SK-N-SH treated with all-trans-retinoic acid at 6 μM for 48 hours (cell line): ENCODE measurements around the gene DIP2B.

Experiments
- ATAC-seq: fragments of 200-7000 bp; cut with Tn5 transposase; 3 replicates; pipeline ENCODE4 v1.9.1; 2020; ENCODE audit warnings: mild to moderate bottlenecking, moderate library complexity
- ARNTL ChIP-seq: fragments of 450-650 bp; formaldehyde crosslinking; IDR thresholded peaks from 2 replicates; pipeline ENCODE4 v1.5.0; 2020; ENCODE audit warnings: low read depth, mild to moderate bottlenecking, moderate library complexity, borderline replicate concordance
- BACH2 ChIP-seq: fragments of 250-450 bp; sonication (Bioruptor Pico); IDR thresholded peaks from 2 replicates; pipeline ENCODE4 v1.9.0; 2021; ENCODE audit warnings: mild to moderate bottlenecking, borderline replicate concordance
- CREB5 ChIP-seq: fragments of 250-450 bp; sonication (Bioruptor Pico); IDR thresholded peaks from 2 replicates; pipeline ENCODE4 v1.5.1; 2020; ENCODE audit warnings: low read depth, mild to moderate bottlenecking, moderate library complexity
- CSDC2 ChIP-seq: fragments of 250-450 bp; sonication (Bioruptor Pico); IDR thresholded peaks from 2 replicates; pipeline ENCODE4 v1.5.0; 2020; ENCODE audit warnings: mild to moderate bottlenecking, moderate library complexity
- CSRNP3 ChIP-seq: fragments of 250-450 bp; sonication (Bioruptor Pico); IDR thresholded peaks from 2 replicates; pipeline ENCODE4 v1.5.1; 2021; ENCODE audit warnings: mild to moderate bottlenecking, moderate library complexity
- ESRRG ChIP-seq: fragments of 250-450 bp; sonication (Bioruptor Pico); IDR thresholded peaks from 2 replicates; pipeline ENCODE4 v1.6.1; 2021; ENCODE audit warnings: mild to moderate bottlenecking
- GLIS3 ChIP-seq: fragments of 250-450 bp; sonication (Bioruptor Pico); IDR thresholded peaks from 2 replicates; pipeline ENCODE4 v1.5.0; 2020; ENCODE audit warnings: mild to moderate bottlenecking, moderate library complexity
- ISL1 ChIP-seq: fragments of 250-450 bp; sonication (Bioruptor Pico); IDR thresholded peaks from 2 replicates; pipeline ENCODE4 v2.1.2; 2022; ENCODE audit warnings: mild to moderate bottlenecking, moderate library complexity
- OSR1 ChIP-seq: fragments of 250-450 bp; sonication (Bioruptor Pico); IDR thresholded peaks from 2 replicates; pipeline ENCODE4 v1.8.0; 2022; ENCODE audit warnings: moderate library complexity, mild to moderate bottlenecking, inconsistent platforms
- PATZ1 ChIP-seq: fragments of 250-450 bp; sonication (Bioruptor Pico); IDR thresholded peaks from 2 replicates; pipeline ENCODE4 v1.8.0; 2020; ENCODE audit warnings: mild to moderate bottlenecking, moderate library complexity, borderline replicate concordance
- PPARA ChIP-seq: fragments of 250-450 bp; sonication (Bioruptor Pico); IDR thresholded peaks from 2 replicates; pipeline ENCODE4 v1.5.0; 2020; ENCODE audit warnings: mild to moderate bottlenecking, borderline replicate concordance
- RARB ChIP-seq: fragments of 250-450 bp; sonication (Bioruptor Pico); IDR thresholded peaks from 2 replicates; pipeline ENCODE4 v1.8.0; 2021; ENCODE audit warnings: mild to moderate bottlenecking, moderate library complexity
- SNAI2 ChIP-seq: fragments of 250-450 bp; sonication (Bioruptor Pico); IDR thresholded peaks from 2 replicates; pipeline ENCODE4 v1.5.0; 2020; ENCODE audit warnings: mild to moderate bottlenecking, moderate library complexity
- TCF4 ChIP-seq: fragments of 250-450 bp; sonication (Bioruptor Pico); IDR thresholded peaks from 2 replicates; pipeline ENCODE4 v1.8.0; 2021; ENCODE audit warnings: mild to moderate bottlenecking, moderate library complexity, borderline replicate concordance
- TOX ChIP-seq: fragments of 250-450 bp; sonication (Bioruptor Pico); IDR thresholded peaks from 2 replicates; pipeline ENCODE4 v1.8.0; 2021; ENCODE audit warnings: mild to moderate bottlenecking, moderate library complexity, borderline replicate concordance
- ZC3H10 ChIP-seq: fragments of 250-450 bp; sonication (Bioruptor Pico); IDR thresholded peaks from 2 replicates; pipeline ENCODE4 v1.5.1; 2021; ENCODE audit warnings: mild to moderate bottlenecking, moderate library complexity
- ZFP3 ChIP-seq: fragments of 250-450 bp; sonication (Bioruptor Pico); IDR thresholded peaks from 2 replicates; pipeline ENCODE4 v1.5.0; 2020; ENCODE audit warnings: mild to moderate bottlenecking, moderate library complexity
- ZFP30 ChIP-seq: fragments of 450-650 bp; formaldehyde crosslinking; IDR thresholded peaks from 2 replicates; pipeline ENCODE4 v1.5.0; 2022; ENCODE audit warnings: mild to moderate bottlenecking, moderate library complexity
- ZNF565 ChIP-seq: fragments of 450-650 bp; formaldehyde crosslinking; conservative IDR thresholded peaks from 2 replicates; pipeline ENCODE4 v1.5.0; 2020; ENCODE audit warnings: low read depth, mild to moderate bottlenecking, moderate library complexity
- ZNF70 ChIP-seq: fragments of 450-650 bp; formaldehyde crosslinking; IDR thresholded peaks from 2 replicates; pipeline ENCODE4 v1.5.0; 2020; ENCODE audit warnings: mild to moderate bottlenecking, moderate library complexity
- ZNF8 ChIP-seq: fragments of 450-650 bp; formaldehyde crosslinking; IDR thresholded peaks from 2 replicates; pipeline ENCODE4 v1.5.0; 2020; ENCODE audit warnings: mild to moderate bottlenecking, moderate library complexity
- TF ChIP-seq, protein P1 (sequence below): fragments of 250-450 bp; sonication (Bioruptor Pico); IDR thresholded peaks from 2 replicates; pipeline ENCODE4 v1.5.0; 2020; ENCODE audit warnings: mild to moderate bottlenecking, moderate library complexity

Gene DIP2B

DNA sequence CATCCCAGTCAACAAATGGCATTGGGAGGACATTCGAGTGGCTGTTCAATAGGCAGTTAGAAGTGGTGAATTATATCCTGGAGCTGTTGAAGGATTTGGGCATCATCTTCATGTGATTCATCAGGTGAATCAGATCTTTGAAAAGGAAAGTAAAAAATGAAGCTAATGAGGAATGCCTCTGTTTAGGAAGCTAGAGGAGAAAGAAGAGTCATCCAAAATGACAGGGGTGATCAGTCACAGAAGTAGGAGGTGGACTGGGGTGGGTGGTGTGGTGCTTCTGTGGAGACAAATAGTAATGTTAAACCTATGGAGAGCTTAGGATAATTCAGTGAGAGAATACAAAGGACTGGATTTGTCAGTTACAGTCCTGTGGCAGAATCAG is 32.7 kb downstream of the DIP2B start:
- TF ChIP-seq TCF4 (CRISPR knock-in tag) (no peak), ZFP30 (CRISPR knock-in tag) (no peak), ZNF8 (CRISPR knock-in tag) (no peak), ARNTL (CRISPR knock-in tag) (no peak), CREB5 (CRISPR knock-in tag) (no peak), OSR1 (CRISPR knock-in tag) (no peak), ZC3H10 (CRISPR knock-in tag) (no peak), ZFP3 (no peak), CSDC2 (no peak), CSRNP3 (CRISPR knock-in tag) (no peak), RARB (CRISPR knock-in tag) (no peak), SNAI2 (CRISPR knock-in tag) (no peak), TOX (CRISPR knock-in tag) (no peak), GLIS3 (CRISPR knock-in tag) (no peak), PATZ1 (CRISPR knock-in tag) (no peak), ZNF565 (no peak), ISL1 (no peak), ESRRG (CRISPR knock-in tag) (no peak), PPARA (CRISPR knock-in tag) (no peak)
- TF ChIP-seq, all 23 proteins: peak for 0
- peak; percentile 62 for ATAC-seq

DNA sequence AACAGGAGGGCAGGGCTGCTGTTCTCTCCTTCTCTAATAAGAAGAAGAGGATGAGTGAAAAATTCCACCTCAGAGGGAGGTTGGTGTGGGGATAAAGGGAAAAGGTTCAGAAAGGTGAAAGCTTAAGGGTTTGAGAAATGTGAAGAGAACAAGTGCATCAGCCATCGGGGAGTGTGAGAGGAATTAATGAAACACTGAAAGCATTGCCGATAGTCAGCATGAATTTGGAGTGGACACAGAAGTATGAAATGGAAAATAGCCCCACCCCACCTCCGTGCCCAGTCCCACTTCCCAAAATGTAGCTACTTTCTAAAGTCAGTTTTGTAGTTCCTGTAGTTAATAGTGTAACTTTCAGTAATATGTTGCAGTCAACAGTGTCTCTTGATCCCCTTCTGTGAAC is 33.4 kb downstream of the DIP2B start:
- no peak for ATAC-seq
- TF ChIP-seq ZNF8 (CRISPR knock-in tag) (no peak), ZNF70 (no peak), ZFP3 (no peak), OSR1 (CRISPR knock-in tag) (no peak), ARNTL (CRISPR knock-in tag) (no peak), CREB5 (CRISPR knock-in tag) (no peak), GLIS3 (CRISPR knock-in tag) (no peak), ZC3H10 (CRISPR knock-in tag) (no peak), ESRRG (CRISPR knock-in tag) (no peak), TOX (CRISPR knock-in tag) (no peak), ZFP30 (CRISPR knock-in tag) (no peak), BACH2 (no peak), SNAI2 (CRISPR knock-in tag) (no peak), ISL1 (no peak), PATZ1 (CRISPR knock-in tag) (no peak), CSRNP3 (CRISPR knock-in tag) (no peak), RARB (CRISPR knock-in tag) (no peak)
- TF ChIP-seq, protein P1, sequence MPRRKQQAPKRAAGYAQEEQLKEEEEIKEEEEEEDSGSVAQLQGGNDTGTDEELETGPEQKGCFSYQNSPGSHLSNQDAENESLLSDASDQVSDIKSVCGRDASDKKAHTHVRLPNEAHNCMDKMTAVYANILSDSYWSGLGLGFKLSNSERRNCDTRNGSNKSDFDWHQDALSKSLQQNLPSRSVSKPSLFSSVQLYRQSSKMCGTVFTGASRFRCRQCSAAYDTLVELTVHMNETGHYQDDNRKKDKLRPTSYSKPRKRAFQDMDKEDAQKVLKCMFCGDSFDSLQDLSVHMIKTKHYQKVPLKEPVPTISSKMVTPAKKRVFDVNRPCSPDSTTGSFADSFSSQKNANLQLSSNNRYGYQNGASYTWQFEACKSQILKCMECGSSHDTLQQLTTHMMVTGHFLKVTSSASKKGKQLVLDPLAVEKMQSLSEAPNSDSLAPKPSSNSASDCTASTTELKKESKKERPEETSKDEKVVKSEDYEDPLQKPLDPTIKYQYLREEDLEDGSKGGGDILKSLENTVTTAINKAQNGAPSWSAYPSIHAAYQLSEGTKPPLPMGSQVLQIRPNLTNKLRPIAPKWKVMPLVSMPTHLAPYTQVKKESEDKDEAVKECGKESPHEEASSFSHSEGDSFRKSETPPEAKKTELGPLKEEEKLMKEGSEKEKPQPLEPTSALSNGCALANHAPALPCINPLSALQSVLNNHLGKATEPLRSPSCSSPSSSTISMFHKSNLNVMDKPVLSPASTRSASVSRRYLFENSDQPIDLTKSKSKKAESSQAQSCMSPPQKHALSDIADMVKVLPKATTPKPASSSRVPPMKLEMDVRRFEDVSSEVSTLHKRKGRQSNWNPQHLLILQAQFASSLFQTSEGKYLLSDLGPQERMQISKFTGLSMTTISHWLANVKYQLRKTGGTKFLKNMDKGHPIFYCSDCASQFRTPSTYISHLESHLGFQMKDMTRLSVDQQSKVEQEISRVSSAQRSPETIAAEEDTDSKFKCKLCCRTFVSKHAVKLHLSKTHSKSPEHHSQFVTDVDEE (CRISPR knock-in tag), result no peak
